Measurements from ENCODE around the gene MUC13. TPM values are rescaled to one million over a fixed set of nuclear protein-coding genes. Genes with fewer than 3 reads are reported as not detected.

The MUC13 gene
- polyA plus RNA-seq, 4 donors = 0.17 TPM; not detected in 3

DNA sequence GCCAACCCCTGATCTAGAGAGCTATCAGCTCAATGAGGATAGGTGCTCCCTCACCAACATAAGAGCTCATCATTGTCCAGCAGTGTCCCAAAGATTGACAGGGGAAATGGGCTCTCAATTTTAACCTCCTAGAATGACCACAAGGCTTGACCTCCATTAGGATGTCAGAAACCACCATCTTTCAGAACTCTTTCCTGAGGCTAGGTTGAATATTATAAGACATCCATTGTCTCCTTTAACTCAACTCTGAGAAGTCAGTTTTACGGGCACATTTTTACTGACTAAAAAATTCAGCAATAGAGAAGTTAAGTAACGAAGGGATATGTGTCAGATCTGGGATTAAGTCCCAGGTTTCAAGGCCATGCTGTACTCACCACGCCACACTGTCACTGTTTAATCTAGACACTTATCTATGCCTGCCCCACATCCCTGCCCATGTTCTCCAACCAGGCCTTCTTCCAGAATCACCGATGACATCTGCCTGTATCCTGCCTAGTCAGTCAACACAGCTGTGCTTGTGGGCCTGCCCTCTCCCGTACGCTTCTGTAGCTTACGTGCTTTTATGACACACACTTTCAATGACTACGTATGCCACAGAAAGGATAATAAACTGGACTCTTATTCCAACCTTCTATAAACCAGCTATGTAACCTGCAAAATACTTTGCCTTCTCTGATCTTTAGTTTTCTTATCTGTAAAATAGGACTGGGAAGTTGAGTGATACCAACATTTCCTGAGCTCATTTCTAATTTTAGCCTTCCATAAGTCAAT is 17.1 kb upstream of the MUC13 start:
- no peak for DNase-seq (ENCODE audit: low read depth in 4 of 4, low spot score in 3 of 4)

DNA sequence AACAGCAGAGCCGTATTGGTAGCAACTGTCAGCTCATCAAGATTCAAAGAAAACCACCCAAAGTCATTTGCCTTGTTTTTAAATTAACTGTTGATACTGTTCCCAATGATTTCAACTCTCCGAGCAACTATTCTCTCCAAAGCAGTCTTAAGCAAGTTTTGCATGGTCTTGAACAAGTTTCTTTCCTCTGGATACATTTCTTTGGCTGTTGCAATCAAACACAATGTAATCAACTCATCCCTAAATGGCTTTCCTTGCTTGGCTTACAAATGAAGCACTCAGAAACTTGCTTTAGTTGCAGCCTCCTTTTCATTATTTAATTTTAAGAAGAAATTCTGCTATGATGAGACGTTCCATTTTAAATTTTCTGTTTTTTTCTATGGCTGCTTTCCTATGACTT is 15.5 kb upstream of the MUC13 start:
- no peak for DNase-seq (ENCODE audit: low read depth in 4 of 4, low spot score in 3 of 4)

DNA sequence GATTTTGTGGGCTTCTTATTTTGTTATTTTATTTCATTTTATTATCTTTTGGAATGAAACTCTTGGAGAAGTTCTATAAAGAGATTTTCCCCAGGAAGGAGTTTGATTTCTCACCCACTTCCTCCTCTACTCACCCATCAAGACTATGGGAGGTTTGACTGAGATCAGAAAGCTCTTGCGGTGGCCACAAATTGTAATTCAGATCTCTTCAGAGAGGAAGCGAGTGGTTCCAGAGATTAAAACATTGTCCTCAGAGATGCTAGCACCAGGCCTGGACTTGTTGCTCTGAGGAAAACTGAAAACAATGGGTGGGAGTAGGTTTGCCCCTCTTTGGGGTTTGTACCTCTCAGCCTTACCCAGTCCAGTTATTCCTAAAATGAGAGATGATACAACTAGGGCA is 8.1 kb upstream of the MUC13 start:
- DNase-seq (ENCODE audit: low read depth in 4 of 4, low spot score in 3 of 4) = no peak

- no peak for DNase-seq (ENCODE audit: low read depth in 4 of 4, low spot score in 3 of 4)
Observed at GRCh38 chr3:124941771-124942170, 7.2 kb upstream of the MUC13 start.

DNA sequence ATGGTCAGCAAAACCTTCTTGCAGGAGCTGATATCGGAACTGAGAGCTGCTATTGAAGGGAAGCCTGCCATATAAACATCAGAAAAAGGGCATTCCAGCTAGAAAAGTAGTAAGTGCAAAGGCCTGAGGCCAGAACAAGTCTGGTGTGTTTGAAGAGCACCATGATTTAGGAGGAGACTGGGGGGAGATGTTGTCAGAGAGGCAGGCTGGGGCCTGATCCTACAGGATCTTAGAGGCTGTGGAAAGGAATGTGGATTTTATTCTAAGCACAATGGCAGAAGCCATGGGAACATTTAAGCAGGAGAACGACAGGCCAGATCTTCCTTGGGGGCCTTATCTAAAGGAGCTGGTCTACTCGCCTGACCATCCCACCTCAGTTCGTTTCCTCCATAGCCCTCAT is 5.1 kb upstream of the MUC13 start:
- no peak for DNase-seq (ENCODE audit: low read depth in 4 of 4, low spot score in 3 of 4)

- no peak for DNase-seq (ENCODE audit: low read depth in 4 of 4, low spot score in 3 of 4)
Observed at GRCh38 chr3:124938896-124939295, 4.3 kb upstream of the MUC13 start.

- DNase-seq (ENCODE audit: low read depth in 4 of 4, low spot score in 3 of 4) = no peak
Observed at GRCh38 chr3:124937049-124937448, 2.5 kb upstream of the MUC13 start.

DNA sequence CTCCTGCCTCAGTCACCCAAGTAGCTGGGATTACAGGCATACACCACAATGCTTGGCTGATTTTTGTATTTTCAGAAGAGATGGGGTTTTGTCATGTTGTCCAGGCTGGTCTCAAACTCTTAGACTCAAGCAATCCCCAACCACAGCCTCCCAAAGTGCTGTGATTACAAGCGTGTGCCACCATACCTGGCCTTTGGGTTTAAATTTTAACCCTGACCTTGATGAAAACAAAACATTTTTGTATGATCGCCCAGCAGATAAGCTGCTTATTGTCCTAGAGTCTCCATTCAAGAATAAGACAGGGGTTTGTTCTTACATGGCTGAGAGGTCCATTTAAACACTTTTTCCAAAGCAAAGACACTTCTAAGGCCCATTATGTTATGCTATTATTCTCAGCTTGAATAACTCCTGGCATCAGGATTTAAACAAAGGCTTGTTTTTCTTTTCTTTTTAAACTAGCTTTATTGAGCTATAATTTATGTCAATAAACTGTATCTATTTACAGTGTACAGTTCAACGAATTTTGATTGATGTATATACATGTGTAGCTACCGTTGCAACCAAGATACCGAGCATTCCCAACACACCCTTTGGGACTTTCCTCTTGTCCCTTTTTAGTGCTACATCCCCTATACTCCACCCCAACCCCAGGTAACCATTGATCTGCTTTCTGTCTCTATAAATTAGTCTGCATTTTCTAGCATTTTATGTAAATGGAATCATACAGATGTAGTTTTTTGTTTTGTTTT is 1.4 kb upstream of the MUC13 start:
- DNase-seq (ENCODE audit: low read depth in 4 of 4, low spot score in 3 of 4) = no peak

DNA sequence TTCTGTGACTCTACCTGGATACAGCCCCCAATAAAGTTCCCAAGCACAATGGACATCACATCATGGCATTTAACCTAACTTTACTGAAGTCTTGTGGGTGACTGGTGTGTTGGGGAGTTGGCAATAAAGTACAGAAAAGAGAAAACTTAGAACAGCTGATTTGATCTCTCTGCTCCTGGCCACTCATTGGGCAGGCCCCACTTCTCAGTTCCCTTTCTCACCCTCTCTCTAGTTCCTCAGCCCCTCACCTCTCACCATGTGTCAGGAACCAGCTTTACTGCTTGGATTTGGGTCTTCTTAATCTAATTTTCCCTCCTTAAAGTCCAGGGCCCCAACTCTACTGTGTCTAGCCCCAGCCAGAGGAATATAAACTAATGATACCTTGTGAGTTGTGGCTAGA is 713 bp upstream of the MUC13 start:
- DNase-seq (ENCODE audit: low read depth in 4 of 4, low spot score in 3 of 4) = no peak

GRCh38 chr3:124928333-124929202 is 6.0 kb downstream of the MUC13 start:
- DNase-seq (ENCODE audit: low read depth in 4 of 4, low spot score in 3 of 4) = peak in 3 of 4 donors; percentile 14 to 39 (median 26)

DNA sequence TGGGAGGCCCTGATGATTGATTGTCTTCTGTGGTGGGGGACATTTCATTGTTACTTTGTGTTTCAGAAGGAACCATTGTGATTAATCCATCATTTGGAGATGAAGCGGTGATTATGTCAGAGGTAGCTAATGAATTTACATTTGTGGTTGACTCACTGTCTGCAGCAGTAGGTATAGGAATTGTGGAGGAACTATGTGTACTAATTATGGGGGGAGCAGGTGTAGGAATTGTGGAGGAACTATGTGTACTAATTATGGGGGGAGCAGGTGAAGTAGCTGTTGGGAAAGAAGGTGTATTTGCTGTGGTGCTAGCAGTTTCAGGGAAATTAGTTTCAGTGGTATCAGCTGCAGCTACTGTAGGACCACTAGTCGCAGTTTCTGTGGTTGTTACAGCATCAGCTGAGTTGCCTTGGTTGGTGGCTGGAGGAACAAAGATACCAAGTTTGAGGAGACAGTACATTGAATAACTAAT is 6.9 kb downstream of the MUC13 start:
- no peak for DNase-seq (ENCODE audit: low read depth in 4 of 4, low spot score in 3 of 4)

GRCh38 chr3:124926426-124927101 is 8.0 kb downstream of the MUC13 start:
- DNase-seq (ENCODE audit: low read depth in 4 of 4, low spot score in 3 of 4) = no peak

DNA sequence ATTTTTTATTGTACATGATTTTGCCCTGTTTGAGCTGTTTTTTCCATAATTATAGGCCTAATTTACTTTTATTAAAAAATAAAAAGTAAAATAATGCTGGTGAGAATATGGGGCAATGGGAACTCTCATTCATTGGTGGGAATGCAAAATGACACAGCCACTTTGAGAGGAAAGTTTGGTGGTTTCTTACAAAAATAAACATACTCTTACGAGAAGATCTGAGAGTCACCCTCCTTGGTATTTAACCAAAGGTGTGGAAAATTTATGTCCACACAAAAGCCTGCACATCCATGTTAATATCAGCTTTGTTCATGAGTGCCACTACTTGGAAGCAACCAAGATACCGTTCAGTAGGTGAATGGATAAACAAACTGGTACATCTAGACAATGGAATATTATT is 9.8 kb downstream of the MUC13 start:
- no peak for DNase-seq (ENCODE audit: low read depth in 4 of 4, low spot score in 3 of 4)

DNA sequence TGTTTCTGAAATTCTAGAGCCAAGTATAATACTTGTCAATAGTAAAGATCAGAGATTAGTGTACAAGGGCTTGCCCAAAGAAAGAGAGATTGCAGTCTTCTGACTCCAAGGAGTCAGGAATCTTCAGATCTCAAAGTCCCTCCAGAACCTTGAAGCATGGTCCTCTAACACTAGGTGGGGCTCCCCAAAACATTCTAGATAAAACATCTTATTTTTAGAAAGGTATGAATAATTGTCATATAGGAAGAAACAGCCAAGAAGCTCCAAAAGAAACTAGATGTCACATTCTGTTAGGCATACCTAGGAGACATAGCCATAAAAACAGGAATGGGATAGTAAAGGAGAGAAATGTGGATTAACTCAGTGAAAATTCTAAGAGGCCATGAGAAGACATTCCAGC is 10.7 kb downstream of the MUC13 start:
- DNase-seq (ENCODE audit: low read depth in 4 of 4, low spot score in 3 of 4) = no peak

GRCh38 chr3:124920718-124921117 is 13.8 kb downstream of the MUC13 start:
- DNase-seq (ENCODE audit: low read depth in 4 of 4, low spot score in 3 of 4) = no peak

DNA sequence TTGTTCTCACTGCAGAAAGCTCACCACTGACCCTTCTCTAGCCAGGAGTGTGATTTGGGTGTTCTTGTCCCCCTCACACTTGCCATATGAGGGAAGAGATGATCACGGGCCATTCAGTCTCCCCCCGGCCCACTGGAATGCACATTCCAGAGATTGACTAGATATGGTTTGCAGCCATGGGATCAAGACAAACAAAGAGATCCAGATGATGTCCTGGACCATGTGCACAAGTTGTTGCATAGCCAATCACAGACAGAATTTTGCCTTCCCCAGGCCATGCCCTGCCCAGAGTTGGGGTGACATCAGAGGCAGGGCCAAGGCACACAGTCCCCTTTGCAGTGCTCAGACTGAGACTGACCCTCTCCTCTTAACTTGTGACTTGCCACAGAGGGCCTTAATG is 14.8 kb downstream of the MUC13 start:
- no peak for DNase-seq (ENCODE audit: low read depth in 4 of 4, low spot score in 3 of 4)

DNA sequence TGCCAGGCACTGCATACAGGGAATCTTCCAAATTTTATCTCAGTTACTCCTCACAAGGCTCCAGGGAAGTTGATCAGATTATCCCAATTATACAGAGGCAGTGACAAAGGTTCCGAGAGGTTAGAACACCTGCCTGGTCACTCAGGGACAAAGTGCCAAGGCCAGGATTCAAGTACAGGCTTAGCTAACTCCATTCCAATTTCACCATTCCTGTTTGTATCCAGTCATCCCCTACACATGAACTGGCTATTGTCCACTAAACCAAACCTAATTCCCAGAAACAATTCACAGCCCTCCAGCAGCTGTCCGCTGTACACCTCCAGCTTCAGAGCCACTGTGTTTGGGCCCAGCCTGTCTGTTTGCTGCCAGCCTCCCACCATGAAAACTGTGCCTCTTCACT is 16.0 kb downstream of the MUC13 start:
- DNase-seq (ENCODE audit: low read depth in 4 of 4, low spot score in 3 of 4) = no peak

GRCh38 chr3:124916837-124917409 is 17.6 kb downstream of the MUC13 start:
- DNase-seq (ENCODE audit: low read depth in 4 of 4, low spot score in 3 of 4) = peak in 1 of 4 donors; percentile 5

- no peak for DNase-seq (ENCODE audit: low read depth in 4 of 4, low spot score in 3 of 4)
Observed at GRCh38 chr3:124915254-124915653, 19.3 kb downstream of the MUC13 start.

GRCh38 chr3:124907957-124908356 is 26.6 kb downstream of the MUC13 start:
- DNase-seq (ENCODE audit: low read depth in 4 of 4, low spot score in 3 of 4) = no peak
